ENCODE measurements around the gene DOCK2.

The DOCK2 gene

DNA sequence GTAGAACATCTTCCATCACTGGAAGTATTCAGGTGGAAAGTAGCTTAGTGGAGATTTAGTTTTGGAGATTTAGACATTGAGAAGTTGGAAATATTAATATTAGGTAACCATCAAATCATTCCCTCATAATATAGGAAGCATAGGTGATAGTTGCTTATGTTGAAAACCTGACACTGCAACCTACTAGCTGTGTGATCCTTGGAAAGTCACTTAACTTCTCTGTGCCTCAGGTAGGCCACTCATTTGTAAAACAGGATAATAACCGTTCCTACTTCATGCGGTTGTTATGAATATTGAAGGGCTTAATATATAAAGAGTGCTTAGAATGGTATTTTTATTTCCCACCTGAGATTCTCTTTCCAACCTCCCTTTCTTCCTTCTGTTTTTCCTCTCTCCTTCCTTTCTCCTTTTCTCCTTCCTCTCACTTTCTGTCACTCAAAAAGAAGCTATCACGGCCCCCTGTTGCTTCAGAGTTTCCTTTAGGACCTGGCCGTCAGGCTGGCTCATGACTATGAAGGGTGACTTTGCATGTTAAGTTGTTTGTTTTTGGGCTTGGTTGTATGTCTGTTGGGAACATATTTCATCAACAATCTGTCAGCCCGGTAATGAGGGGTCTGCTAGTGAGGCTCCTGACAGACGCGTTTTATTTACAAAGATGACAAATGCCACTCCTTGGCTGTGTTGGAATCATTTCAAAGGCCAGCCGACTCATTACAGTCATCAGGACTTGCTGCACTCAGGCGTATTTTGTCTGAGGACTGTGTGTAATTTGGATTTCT lies 31.0 kb downstream of the DOCK2 start:
- peak overlapping the region; percentile 3 for H3K27ac ChIP-seq
- H3K4me3 ChIP-seq (ENCODE audit: low read depth in 1 of 2, low read length in 1 of 2): no peak overlapping the region
- no peaks in the 10 kb centered on the region for H3K4me1 ChIP-seq (ENCODE audit: control insufficient read depth in 1 of 2, insufficient read depth in 1 of 2, low read depth in 1 of 2, low read length in 1 of 2)
- no peak for TF ChIP-seq CTCF (IDR thresholded peaks at IDR 0.05)
- H3K27me3 ChIP-seq: no peaks in the 10 kb centered on the region
- H3K9me3 ChIP-seq: no peaks in the 10 kb centered on the region
- peaks cover 44% of the 10 kb centered on the region for H3K36me3 ChIP-seq

GRCh38 chr5:169668732-169669131 lies 31.7 kb downstream of the DOCK2 start:
- H3K36me3 ChIP-seq: peaks cover 45% of the 10 kb centered on the region
- H3K9me3 ChIP-seq: no peaks in the 10 kb centered on the region
- no peak overlapping the region for H3K4me3 ChIP-seq (ENCODE audit: low read depth in 1 of 2, low read length in 1 of 2)
- H3K4me1 ChIP-seq (ENCODE audit: control insufficient read depth in 1 of 2, insufficient read depth in 1 of 2, low read depth in 1 of 2, low read length in 1 of 2): no peaks in the 10 kb centered on the region
- H3K27ac ChIP-seq: no peak overlapping the region
- H3K27me3 ChIP-seq: no peaks in the 10 kb centered on the region
- no peak for TF ChIP-seq CTCF (IDR thresholded peaks at IDR 0.05)

DNA sequence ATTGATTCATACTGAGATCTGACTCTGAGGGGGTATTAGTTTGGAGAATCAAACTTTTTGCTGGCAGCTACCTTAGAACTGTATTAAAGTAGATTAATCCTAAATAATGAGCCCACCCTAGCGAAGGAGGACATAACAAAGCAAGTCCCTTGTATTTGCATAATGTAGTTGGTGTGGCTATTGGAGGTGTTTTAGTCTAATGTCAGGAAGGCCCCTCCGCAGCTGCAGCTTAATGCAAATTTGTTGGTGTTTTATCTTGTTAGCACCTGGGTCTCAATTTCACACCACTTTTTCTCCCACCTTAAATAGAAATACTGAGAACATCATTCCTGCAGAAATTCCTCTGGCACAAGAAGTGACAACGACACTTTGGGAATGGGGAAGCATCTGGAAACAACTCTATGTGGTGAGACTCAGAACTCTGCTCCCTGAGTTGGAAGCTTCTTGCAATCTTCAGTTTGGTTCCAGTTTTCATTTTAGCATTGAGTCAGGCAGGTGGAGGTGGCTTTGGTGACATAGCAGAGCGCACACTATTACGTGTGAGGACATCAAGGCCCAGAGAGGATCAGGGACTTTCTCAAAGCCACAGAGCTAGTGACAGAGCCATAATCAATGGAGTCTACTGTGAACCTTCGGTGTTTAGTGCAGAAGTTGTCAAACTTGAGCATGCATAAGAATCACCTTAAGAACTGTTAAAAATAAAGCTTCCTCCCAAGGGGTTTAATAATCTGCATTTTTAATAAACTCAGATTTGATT lies 33.9 kb downstream of the DOCK2 start:
- TF ChIP-seq CTCF (IDR thresholded peaks at IDR 0.05): no peak
- H3K27me3 ChIP-seq: no peaks in the 10 kb centered on the region
- H3K4me1 ChIP-seq (ENCODE audit: control insufficient read depth in 1 of 2, insufficient read depth in 1 of 2, low read depth in 1 of 2, low read length in 1 of 2): no peaks in the 10 kb centered on the region
- H3K36me3 ChIP-seq: peaks cover 67% of the 10 kb centered on the region
- peaks cover 5% of the 10 kb centered on the region for H3K9me3 ChIP-seq
- no peak overlapping the region for H3K27ac ChIP-seq
- H3K4me3 ChIP-seq (ENCODE audit: low read depth in 1 of 2, low read length in 1 of 2): no peak overlapping the region

DNA sequence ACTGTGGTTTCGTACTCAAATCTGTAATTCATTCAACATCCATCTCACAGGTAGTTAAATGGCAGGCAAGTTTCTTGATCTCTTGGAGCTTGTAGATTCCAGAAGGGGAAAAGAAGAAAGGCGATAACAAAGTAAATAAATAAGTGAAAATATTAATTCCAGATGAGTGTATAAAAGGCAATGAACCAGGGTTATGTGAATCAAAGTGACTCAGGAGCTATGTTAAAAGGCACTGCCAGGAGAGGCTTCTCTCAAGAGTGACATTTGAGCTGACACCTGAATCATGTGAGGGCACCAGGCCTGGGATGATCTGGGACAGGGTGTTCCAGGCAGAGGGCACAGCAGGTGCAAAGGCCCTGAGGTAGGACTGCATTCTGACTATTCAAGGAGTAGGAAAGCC lies 45.0 kb downstream of the DOCK2 start:
- Histone ChIP-seq H3K9me3 (no peaks in the 10 kb centered on the region), H3K4me1 (ENCODE audit: control insufficient read depth in 1 of 2, insufficient read depth in 1 of 2, low read depth in 1 of 2, low read length in 1 of 2) (no peaks in the 10 kb centered on the region), H3K27me3 (no peaks in the 10 kb centered on the region), H3K36me3 (peaks cover 99% of the 10 kb centered on the region), H3K27ac (no peak overlapping the region), H3K4me3 (ENCODE audit: low read depth in 1 of 2, low read length in 1 of 2) (no peak overlapping the region)
- no peak for TF ChIP-seq CTCF (IDR thresholded peaks at IDR 0.05)

GRCh38 chr5:169686137-169686536 lies 49.1 kb downstream of the DOCK2 start:
- no peak overlapping the region for H3K27ac ChIP-seq

More at GRCh38 chr5:169686137-169686536, 49.1 kb downstream of the DOCK2 start:
- Histone ChIP-seq H3K4me1 (ENCODE audit: control insufficient read depth in 1 of 2, insufficient read depth in 1 of 2, low read depth in 1 of 2, low read length in 1 of 2) (no peaks in the 10 kb centered on the region), H3K9me3 (no peaks in the 10 kb centered on the region), H3K4me3 (ENCODE audit: low read depth in 1 of 2, low read length in 1 of 2) (no peak overlapping the region), H3K36me3 (peaks cover 100% of the 10 kb centered on the region), H3K27me3 (no peaks in the 10 kb centered on the region)
- no peak for TF ChIP-seq CTCF (IDR thresholded peaks at IDR 0.05)
